ENCODE measurements around the gene CACNA1B. TPM values are rescaled to one million over a fixed set of nuclear protein-coding genes. Genes with fewer than 3 reads are reported as not detected.
A peak's percentile ranks its signal among the peaks of the same experiment; 100 is the strongest.

Gene CACNA1B
- polyA plus RNA-seq, 1 of the 3 experiments (the other 2 are of a cell fraction): 0.03 TPM

DNA sequence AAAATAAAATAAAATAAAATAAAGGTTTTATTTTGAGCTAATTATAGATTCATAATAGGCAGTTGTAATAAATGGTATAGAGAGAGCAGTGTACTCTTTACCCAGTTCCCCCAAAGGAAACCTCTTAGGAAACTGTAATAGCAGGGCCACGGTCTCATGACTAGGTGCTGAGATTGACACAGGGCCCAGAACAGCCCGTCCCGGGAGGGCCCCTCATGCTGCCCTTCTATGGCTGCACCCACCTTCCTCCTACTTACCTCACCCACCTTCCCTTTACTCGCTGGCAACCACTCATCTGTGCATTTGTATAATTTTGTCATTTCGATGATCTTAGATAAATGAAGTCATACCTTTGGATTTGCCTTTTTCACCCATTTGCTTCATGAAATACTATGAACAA is 16.1 kb downstream of the CACNA1B start (continued):
- TF ChIP-seq ZBTB33 (IDR thresholded peaks at IDR 0.05; ENCODE audit: borderline replicate concordance, low read depth) (no peak), FOSL2 (IDR thresholded peaks at IDR 0.05; ENCODE audit: borderline replicate concordance, low read depth) (no peak), RXRA (IDR thresholded peaks at IDR 0.05; ENCODE audit: borderline replicate concordance, low read depth) (no peak), FOXM1 (IDR thresholded peaks at IDR 0.05; ENCODE audit: low read depth) (no peak), CTCF (IDR thresholded peaks at IDR 0.05) (no peak), POLR2AphosphoS5 (IDR thresholded peaks at IDR 0.05; ENCODE audit: low read depth, low read length) (no peak)

DNA sequence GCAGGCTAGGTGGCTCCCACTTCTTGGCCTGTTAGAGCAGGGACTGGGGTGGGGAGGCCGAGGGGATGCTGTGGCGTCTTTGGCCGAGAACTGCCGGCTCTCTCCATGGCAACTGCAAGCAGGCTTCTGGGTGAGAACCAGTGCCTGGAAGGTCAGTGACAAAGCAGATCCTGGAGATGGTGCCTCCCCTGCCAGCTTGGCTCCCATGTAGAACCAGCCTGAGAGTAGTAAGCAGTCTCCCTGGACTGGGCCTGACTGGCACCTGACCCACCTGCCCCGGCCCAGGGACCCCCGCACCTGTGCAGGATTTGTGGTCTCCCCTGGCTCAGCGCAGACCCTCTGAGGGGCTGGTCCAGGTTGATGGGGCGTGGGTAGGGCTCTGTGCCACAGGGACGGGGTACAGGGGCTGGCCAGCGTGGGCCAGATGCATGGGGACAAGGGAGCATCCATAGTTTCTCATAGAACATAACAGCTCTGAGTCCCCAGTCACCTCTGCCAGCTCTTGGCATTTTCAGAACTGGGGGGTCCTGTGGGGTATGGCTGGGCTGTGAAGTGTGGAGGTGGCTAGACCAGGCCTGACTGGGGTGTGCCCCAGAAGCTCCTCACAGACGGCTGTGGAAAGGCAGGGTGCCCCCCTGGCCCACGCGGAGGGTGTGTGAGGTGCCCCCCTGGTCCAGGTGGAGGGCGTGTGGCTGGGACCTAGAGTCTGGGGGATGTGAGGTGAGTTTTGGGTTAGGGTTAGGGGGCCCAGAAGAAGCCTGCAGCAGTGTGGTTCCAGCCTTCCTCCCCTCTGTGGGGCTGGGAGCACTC is 22.2 kb downstream of the CACNA1B start:
- Histone ChIP-seq H3K4me2 (no peak overlapping the region), H3K9ac (no peak overlapping the region), H3K36me3 (replicated peaks in 1 of 2; ENCODE audit: control insufficient read depth in 1 of 2, insufficient read depth in 2 of 2, low read length in 1 of 2) (no peaks in the 10 kb centered on the region), H3K9me3 (no peaks in the 10 kb centered on the region), H3K9me2 (no peaks in the 10 kb centered on the region), H3K4me3 (ENCODE audit: low read depth in 2 of 2, low read length in 1 of 2) (no peak overlapping the region), H4K20me1 (ENCODE audit: insufficient read depth) (no peaks in the 10 kb centered on the region), H2AFZ (ENCODE audit: low read depth) (no peak overlapping the region), H3K27me3 (ENCODE audit: insufficient read depth) (no peaks in the 10 kb centered on the region), H3F3A (replicated peaks; ENCODE audit: insufficient read depth) (no peaks in the 10 kb centered on the region), H3K79me2 (ENCODE audit: insufficient read depth) (no peaks in the 10 kb centered on the region), H3K27ac (ENCODE audit: low read depth in 2 of 2, low read length in 1 of 2) (no peak overlapping the region), H3K4me1 (ENCODE audit: control insufficient read depth in 1 of 2, insufficient read depth in 2 of 2, low read depth in 1 of 2, low read length in 1 of 2) (no peaks in the 10 kb centered on the region)
- DNase-seq: peak; percentile 20
- WGBS (ENCODE audit: low lambda C conversion rate): 41% methylated on average over 9 of the region's 14 CpGs
- POLR2A ChIA-PET: no interaction called here
- TF ChIP-seq YY1 (IDR thresholded peaks at IDR 0.05; ENCODE audit: low read depth) (no peak), FOXJ3 (CRISPR knock-in tag; IDR thresholded peaks at IDR 0.05) (no peak), REST (IDR thresholded peaks at IDR 0.05; ENCODE audit: low read depth, low read length) (no peak), FOXM1 (IDR thresholded peaks at IDR 0.05; ENCODE audit: low read depth) (no peak), RAD21 (IDR thresholded peaks at IDR 0.05; ENCODE audit: low read length) (no peak), CHD2 (IDR thresholded peaks at IDR 0.05; ENCODE audit: low read length, partially characterized antibody) (no peak), USF1 (IDR thresholded peaks at IDR 0.05; ENCODE audit: borderline replicate concordance, low read depth) (no peak), RXRA (IDR thresholded peaks at IDR 0.05; ENCODE audit: borderline replicate concordance, low read depth) (no peak), TEAD4 (IDR thresholded peaks at IDR 0.05; ENCODE audit: borderline replicate concordance, insufficient read depth) (no peak), JUND (IDR thresholded peaks at IDR 0.05) (no peak), CTCF (IDR thresholded peaks at IDR 0.05) (no peak), GATA2 (CRISPR knock-in tag; IDR thresholded peaks at IDR 0.05) (no peak), PBX3 (IDR thresholded peaks at IDR 0.05) (no peak)
- CTCF ChIA-PET: no interaction called here

Measured in SK-N-SH (cell line).